Astrocyte of the spinal cord (primary cell): ENCODE data around the gene DENND2A.
A peak's percentile ranks its signal among the peaks of the same experiment; 100 is the strongest.

ENCODE experiments used
- DNase-seq: peaks from one replicate; pipeline ENCODE4 v3.0.0; 2011; ENCODE audit warnings: low read depth, low spot score
- H3K4me3 ChIP-seq: 2 replicates; pipeline ENCODE4 v1.5.1; 2011; ENCODE audit warnings: low read depth, mild to moderate bottlenecking, low read length, moderate library complexity
- in situ Hi-C: cut with HindIII; loops from 2 replicates; pipeline ENCODE4 v1.10.0; 2017; ENCODE audit warnings: low sequenced_read_pairs
- TF ChIP-seq, protein P1 (sequence below): IDR thresholded peaks from 2 replicates; pipeline ENCODE4 v1.5.1; 2012; ENCODE audit warnings: low read depth, mild to moderate bottlenecking, low read length, inconsistent platforms

The DENND2A gene

GRCh38 chr7:140609646-140610045 is 31.0 kb downstream of the DENND2A start:
- peak; percentile 83 for DNase-seq
- in situ Hi-C loops: no loop called here
- TF ChIP-seq, protein P1, sequence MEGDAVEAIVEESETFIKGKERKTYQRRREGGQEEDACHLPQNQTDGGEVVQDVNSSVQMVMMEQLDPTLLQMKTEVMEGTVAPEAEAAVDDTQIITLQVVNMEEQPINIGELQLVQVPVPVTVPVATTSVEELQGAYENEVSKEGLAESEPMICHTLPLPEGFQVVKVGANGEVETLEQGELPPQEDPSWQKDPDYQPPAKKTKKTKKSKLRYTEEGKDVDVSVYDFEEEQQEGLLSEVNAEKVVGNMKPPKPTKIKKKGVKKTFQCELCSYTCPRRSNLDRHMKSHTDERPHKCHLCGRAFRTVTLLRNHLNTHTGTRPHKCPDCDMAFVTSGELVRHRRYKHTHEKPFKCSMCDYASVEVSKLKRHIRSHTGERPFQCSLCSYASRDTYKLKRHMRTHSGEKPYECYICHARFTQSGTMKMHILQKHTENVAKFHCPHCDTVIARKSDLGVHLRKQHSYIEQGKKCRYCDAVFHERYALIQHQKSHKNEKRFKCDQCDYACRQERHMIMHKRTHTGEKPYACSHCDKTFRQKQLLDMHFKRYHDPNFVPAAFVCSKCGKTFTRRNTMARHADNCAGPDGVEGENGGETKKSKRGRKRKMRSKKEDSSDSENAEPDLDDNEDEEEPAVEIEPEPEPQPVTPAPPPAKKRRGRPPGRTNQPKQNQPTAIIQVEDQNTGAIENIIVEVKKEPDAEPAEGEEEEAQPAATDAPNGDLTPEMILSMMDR: no peak
- H3K4me3 ChIP-seq: no peak overlapping the region

DNA sequence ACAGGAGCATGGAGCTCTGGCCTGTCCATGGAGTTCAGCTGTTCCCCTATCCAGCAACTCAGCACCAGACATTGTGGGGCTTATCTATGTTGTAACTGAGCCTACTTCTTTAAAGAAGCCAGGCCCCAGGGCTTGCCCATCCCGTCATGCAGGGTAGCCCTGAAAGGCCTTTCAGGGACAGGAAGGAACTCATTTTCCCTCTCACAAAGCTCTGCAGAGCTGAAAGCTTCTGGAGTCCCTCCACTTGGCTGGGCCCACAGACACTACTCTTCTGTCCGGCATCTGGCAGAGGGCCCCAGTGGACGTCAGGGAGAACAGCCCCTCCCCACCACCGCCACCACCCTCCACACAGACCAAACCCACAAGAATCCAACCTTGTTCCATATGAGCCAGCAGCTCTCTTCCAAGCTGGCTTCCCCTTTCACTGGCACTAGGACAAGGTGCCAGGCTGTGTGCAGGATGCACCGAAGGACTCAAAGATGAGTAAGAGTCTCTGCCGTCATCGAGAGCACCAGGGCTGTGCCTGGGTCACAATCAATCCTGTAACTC is 33.1 kb downstream of the DENND2A start:
- DNase-seq: peak; percentile 92
- in situ Hi-C loops: no loop called here
- TF ChIP-seq, protein P1: no peak
- H3K4me3 ChIP-seq: no peak overlapping the region

DNA sequence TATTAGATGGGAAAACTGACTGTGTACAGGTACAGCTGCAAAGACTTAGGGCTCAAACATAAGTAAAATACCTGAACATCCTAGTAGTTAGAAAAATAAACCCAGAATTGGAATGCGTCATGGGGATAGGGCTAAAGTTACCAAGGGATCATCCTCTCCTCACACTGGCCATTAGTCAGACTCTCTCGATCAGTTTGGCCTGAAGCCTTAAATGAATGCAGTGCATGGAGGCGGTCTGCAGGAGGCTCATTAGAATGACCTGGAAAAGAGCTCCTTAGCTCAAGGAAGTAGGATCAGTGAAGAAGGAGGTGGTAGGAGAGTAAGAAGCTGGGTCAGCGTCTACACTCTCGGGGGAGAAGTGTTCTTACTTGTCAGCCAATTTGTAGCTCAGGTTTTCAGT is 35.3 kb downstream of the DENND2A start:
- TF ChIP-seq, protein P1: peak; percentile 9

DNA sequence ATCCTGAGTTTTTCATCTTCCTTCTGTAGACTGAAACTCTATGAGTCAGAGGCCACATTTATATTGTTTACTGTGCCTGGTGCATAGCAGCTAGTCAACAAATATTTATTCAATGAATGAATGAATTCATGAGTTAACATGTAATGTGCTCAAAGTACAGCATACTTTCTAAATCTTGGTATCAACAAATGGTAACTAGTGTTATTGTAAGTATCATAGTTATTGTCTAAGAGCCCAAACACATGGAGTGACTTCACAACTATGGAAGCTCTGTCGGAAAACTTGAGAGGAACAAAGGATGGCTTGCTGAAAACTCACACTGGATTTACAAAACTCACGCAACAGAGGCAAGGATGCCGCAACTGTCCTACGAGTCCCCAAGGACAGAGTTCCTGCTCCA is 35.9 kb downstream of the DENND2A start:
- TF ChIP-seq, protein P1: no peak
- peak; percentile 61 for DNase-seq
- in situ Hi-C loops: no loop called here
- no peak overlapping the region for H3K4me3 ChIP-seq

More for the DNA sequence above, 35.3 kb downstream of the DENND2A start:
- in situ Hi-C loops: no loop called here
- no peak overlapping the region for H3K4me3 ChIP-seq
- DNase-seq: peak; percentile 43

GRCh38 chr7:140604076-140604475 is 36.5 kb downstream of the DENND2A start:
- no peak for DNase-seq
- in situ Hi-C loops: no loop called here

DNA sequence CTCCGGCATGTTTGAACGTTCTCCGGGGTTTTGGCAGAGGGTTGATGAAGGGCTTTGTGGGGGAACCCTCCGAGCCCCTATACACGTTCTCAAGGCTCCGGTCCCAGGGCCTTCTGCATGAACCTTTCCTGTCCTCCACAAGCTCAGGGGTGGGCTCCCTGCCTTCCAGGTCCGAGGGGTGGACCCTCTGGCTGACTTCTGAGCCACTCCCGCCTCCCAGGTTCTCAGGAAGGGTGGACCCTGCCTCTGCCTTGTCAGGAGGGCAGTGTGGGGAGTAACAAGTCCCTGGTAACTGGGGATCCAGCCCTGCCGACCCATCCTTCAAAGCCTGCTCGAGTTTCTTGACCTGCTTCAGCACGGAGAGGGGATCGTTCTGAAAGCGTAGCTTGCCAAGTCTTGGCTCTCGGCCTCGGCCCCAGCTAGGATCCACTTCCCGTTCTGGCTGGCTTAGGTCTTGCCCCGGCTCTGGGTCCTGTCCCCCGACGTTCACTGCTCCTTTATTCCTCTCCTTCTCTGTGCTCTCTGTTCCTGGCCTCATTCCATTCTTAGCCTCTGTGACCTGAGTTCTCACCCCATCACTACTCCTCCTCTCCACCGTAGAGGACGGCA is 38.9 kb downstream of the DENND2A start:
- no peak overlapping the region for H3K4me3 ChIP-seq
- DNase-seq: no peak
- TF ChIP-seq, protein P1: no peak
- in situ Hi-C loops: no loop called here

More at GRCh38 chr7:140604076-140604475, 36.5 kb downstream of the DENND2A start:
- TF ChIP-seq, protein P1: no peak
- no peak overlapping the region for H3K4me3 ChIP-seq
